ENCODE results near the gene PTPRE. TPM values are rescaled to one million over a fixed set of nuclear protein-coding genes. Genes with fewer than 3 reads are reported as not detected.

Gene PTPRE
- total RNA-seq, 1 experiment from 2014 or later: 12.3 TPM

GRCh38 chr10:128032466-128032865 is 125.6 kb downstream of the PTPRE start:
- BruUV-seq (replicated peaks): no TSS peak
- intact Hi-C loops (cut with micrococcal nuclease): no loop called here

More at GRCh38 chr10:128032466-128032865, 125.6 kb downstream of the PTPRE start:
- Histone ChIP-seq H3K9me2 (ENCODE audit: insufficient read depth) (no peaks in the 10 kb centered on the region), H3K27me3 (ENCODE audit: insufficient read depth, low read length) (no peaks in the 10 kb centered on the region), H3K79me2 (ENCODE audit: insufficient read depth, low read length) (no peaks in the 10 kb centered on the region), H3K9ac (ENCODE audit: low read length) (no peak overlapping the region), H3K27ac (ENCODE audit: low read depth, low read length) (no peak overlapping the region), H4K20me1 (ENCODE audit: insufficient read depth) (no peaks in the 10 kb centered on the region), H3K4me2 (ENCODE audit: low read length) (no peak overlapping the region), H3K4me3 (replicated peaks in 1 of 2; ENCODE audit: low read depth in 1 of 2, low read length in 2 of 2) (no peak overlapping the region), H3K36me3 (ENCODE audit: control insufficient read depth in 1 of 2, insufficient read depth in 2 of 2, low read length in 2 of 2) (no peaks in the 10 kb centered on the region), H3K9me3 (ENCODE audit: control insufficient read depth in 1 of 2, insufficient read depth in 1 of 2, low read depth in 1 of 2, low read length in 2 of 2) (no peaks in the 10 kb centered on the region), H3K4me1 (ENCODE audit: control insufficient read depth in 1 of 2, insufficient read depth in 2 of 2, low read length in 2 of 2) (peaks cover 7 to 14% of the 10 kb centered on the region in 2 experiments; a peak in 3 of 4 replicates), H2AFZ (ENCODE audit: low read depth, low read length, poor library complexity, severe bottlenecking) (no peak overlapping the region)
- no peak for DNase-seq (ENCODE audit: low read depth, low spot score)
- TF ChIP-seq YY1 (IDR thresholded peaks at IDR 0.05; ENCODE audit: extremely low read depth, insufficient replicate concordance, low read depth, low read length) (no peak), RAD21 (IDR thresholded peaks at IDR 0.05; ENCODE audit: low read depth) (no peak), EZH2phosphoT487 (IDR thresholded peaks at IDR 0.05; ENCODE audit: borderline replicate concordance) (no peak), ELF1 (IDR thresholded peaks at IDR 0.05; ENCODE audit: borderline replicate concordance, low read depth) (no peak), SRF (IDR thresholded peaks at IDR 0.05; ENCODE audit: low read depth) (no peak), JUND (IDR thresholded peaks at IDR 0.05) (no peak), ZNF274 (IDR thresholded peaks at IDR 0.05; ENCODE audit: low read depth, low read length) (no peak)
- TF ChIP-seq, protein P1, sequence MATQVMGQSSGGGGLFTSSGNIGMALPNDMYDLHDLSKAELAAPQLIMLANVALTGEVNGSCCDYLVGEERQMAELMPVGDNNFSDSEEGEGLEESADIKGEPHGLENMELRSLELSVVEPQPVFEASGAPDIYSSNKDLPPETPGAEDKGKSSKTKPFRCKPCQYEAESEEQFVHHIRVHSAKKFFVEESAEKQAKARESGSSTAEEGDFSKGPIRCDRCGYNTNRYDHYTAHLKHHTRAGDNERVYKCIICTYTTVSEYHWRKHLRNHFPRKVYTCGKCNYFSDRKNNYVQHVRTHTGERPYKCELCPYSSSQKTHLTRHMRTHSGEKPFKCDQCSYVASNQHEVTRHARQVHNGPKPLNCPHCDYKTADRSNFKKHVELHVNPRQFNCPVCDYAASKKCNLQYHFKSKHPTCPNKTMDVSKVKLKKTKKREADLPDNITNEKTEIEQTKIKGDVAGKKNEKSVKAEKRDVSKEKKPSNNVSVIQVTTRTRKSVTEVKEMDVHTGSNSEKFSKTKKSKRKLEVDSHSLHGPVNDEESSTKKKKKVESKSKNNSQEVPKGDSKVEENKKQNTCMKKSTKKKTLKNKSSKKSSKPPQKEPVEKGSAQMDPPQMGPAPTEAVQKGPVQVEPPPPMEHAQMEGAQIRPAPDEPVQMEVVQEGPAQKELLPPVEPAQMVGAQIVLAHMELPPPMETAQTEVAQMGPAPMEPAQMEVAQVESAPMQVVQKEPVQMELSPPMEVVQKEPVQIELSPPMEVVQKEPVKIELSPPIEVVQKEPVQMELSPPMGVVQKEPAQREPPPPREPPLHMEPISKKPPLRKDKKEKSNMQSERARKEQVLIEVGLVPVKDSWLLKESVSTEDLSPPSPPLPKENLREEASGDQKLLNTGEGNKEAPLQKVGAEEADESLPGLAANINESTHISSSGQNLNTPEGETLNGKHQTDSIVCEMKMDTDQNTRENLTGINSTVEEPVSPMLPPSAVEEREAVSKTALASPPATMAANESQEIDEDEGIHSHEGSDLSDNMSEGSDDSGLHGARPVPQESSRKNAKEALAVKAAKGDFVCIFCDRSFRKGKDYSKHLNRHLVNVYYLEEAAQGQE (IDR thresholded peaks at IDR 0.05; ENCODE audit: low read depth): no peak
- TF ChIP-seq, protein P2, sequence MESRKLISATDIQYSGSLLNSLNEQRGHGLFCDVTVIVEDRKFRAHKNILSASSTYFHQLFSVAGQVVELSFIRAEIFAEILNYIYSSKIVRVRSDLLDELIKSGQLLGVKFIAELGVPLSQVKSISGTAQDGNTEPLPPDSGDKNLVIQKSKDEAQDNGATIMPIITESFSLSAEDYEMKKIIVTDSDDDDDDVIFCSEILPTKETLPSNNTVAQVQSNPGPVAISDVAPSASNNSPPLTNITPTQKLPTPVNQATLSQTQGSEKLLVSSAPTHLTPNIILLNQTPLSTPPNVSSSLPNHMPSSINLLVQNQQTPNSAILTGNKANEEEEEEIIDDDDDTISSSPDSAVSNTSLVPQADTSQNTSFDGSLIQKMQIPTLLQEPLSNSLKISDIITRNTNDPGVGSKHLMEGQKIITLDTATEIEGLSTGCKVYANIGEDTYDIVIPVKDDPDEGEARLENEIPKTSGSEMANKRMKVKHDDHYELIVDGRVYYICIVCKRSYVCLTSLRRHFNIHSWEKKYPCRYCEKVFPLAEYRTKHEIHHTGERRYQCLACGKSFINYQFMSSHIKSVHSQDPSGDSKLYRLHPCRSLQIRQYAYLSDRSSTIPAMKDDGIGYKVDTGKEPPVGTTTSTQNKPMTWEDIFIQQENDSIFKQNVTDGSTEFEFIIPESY (IDR thresholded peaks at IDR 0.05; ENCODE audit: extremely low read depth, insufficient replicate concordance, low read length): no peak
- ChIA-PET POLR2A (no interaction called here), CTCF (interaction anchor here (4.5 kb wide), 1 partner anchor 37 kb away, joined by 47 read pairs; no protein-coding TSS in a partner anchor), RAD21 (ENCODE audit: low non-redundant PET in 1 of 2, low total read pairs in 2 of 2, uncharacterized antibody in 2 of 2, unreplicated experiment in 2 of 2) (no interaction called here)
- no peak for ATAC-seq

Measured in HCT116 (cell line).